HG03432 (cell line): Measurements from ENCODE around the gene UNC79.
"Not testable (repeated sequence)": the region's sequence is repeated elsewhere in the genome, so short reads cannot be mapped to it uniquely, and the experiment has no call there.

Source experiments
- ATAC-seq: cut with Tn5 transposase; IDR thresholded peaks from one replicate; pipeline ENCODE4 v1.9.1; 2021; ENCODE audit warnings: mild to moderate bottlenecking, moderate library complexity; ENCODE audit not compliant: unreplicated experiment

Gene UNC79

DNA sequence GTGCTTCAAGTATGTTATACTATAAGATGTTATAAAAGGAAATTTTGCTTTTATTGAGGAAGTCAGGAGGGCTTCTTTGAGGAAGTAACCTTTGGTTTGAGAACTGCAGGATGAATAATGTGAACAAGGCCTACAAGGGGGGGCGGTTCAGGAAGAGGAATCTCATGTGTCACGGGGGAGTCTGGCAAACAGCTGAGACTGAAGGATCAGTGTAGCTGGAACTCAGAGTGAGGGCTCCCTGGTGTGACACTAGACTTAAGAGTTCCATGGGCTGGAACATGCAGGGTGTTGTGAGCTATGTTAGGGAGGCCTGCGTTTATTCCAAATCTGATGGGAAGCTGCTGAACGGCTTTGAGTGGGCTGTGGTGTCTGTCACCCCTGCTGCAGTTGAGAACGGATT lies 62.3 kb downstream of the UNC79 start:
- ATAC-seq, result no peak

DNA sequence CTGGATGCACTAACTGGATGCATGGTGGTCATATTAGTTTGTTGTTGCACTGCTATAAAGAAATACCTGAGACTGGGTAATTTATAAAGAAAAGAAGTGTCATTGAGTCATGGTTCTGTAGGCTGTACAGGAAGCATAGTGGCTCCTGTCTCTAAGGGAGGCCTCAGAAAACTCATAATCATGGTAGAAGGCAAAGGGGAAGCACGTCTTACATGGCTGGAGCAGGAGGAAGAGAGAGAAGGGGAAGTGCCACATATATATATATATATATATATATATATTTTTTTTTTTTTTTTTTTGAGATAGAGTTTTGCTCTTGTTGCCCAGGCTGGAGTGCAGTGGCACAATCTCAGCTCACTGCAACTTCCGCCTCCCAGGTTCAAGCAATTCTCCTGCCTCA lies 62.9 kb downstream of the UNC79 start:
- ATAC-seq, result not testable (repeated sequence)

DNA sequence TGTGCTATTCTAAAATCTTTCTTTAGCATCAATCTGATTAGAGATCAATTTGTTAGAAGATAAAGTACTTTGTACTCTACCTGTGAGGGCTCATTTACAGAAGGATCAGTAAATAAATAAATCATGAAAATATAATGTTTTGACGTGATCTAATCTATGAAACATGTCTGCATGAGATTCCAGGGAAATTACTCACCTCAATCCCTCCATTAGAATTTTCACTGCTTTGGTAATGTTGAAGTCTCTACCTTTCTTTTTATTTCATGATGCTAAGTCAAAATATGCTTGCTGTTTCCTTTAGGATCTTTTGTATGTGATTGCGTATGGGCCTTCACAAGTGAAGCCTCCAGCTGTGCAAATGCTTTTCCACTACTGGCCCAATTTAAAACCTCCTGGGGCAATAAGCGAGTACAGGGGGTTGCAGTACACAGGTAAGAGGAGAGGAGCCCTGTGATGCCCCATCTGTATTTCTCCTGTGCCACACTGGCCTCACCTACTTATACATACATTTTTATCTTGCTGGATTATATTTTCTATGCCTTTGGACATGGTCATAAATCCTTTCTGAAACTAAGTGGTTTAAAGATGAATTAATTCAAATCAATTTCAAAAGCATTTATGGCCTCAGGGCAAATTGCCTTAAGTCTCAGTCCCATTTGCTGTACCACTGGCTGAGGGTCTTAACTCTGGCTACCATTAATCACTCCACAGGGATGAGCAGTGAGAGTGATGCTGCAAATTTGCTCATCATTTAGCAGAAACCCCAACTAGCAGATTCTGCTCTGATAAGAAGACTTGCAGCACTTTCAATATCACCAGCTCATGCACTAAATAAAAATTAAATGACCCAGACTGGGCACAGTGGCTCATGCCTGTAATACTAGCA lies 66.4 kb downstream of the UNC79 start:
- ATAC-seq, result no peak

DNA sequence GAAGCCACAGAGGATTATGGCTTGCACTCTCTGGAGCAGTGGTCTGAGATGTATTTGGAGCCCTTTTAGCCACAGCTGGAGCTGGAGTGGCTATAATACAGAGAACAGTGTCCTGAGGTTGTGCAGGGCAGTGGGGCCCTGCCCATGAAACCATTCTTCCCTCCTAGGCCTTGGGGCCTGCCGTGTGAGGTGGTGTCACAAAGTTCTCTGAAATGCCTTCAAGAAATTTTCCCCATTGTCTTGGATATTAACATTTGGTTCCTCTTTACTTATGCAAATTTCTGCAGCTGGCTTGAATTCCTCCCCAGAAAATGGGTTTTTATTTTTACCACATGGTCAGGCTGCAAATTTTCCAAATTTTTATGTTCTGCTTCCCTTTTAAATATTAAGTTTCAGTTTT lies 79.3 kb downstream of the UNC79 start:
- no peak for ATAC-seq

DNA sequence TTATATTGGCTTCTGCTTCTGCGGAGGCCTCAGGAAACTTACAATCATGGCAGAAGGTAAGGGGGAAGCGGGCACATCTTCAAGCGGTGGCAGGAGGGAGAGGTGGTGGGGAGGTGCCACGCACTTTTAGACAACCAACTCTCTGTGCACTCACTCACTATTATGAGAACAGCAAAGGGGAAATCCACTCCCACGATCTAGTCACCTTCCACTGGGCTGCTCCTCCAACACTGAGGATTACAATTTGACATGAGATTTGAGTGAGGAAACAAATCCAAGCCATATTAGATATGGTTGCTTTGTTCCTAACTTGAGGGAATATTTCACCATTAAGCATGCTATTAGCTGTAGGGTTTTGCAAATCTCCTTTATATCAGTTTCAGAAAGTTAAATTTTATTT lies 80.3 kb downstream of the UNC79 start:
- ATAC-seq, result no peak

DNA sequence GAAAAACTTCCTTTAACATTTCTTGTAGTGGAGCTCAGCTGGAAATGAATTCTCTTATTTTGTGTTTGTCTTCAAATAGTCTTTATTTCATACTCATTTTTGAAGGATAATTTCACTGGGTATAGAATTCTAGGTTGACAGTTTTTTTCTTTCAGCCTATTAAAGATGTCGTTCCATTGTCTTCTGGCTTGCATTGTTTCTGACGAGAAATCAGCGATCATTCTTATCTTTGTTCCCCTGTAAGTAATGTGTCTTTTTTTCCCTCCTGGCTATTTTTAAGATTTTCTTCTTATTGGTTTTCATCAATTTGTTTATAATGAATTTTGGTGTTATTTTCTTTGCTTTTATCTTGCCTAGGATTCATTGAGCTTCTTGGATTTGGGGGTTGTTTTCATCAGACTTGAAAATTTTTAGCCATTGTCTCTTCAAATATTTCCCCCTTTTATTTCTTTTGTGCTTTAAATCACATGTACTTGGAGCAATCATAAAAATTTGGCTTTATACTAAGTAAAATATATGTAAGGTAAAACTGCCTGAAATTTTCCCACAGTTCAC lies 89.4 kb downstream of the UNC79 start:
- no peak for ATAC-seq

DNA sequence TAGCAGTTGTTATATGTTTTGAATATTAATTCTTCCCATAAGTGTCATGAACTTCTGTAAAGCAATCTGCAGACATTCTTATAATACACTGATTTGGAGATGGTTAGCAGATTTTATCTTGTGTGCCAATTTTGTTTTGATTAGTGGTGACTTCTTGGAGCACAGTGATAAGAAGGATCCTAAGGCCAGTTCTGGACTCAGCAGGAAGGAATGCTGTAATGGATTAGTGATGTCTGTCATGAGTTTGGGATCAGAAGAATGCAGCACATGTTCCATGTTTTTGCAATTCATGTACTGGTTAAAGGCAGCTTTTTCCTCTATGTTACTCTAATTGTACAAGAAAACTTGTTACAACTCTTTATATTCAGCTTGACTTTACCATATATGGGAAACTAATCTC lies 91.5 kb downstream of the UNC79 start:
- no peak for ATAC-seq

DNA sequence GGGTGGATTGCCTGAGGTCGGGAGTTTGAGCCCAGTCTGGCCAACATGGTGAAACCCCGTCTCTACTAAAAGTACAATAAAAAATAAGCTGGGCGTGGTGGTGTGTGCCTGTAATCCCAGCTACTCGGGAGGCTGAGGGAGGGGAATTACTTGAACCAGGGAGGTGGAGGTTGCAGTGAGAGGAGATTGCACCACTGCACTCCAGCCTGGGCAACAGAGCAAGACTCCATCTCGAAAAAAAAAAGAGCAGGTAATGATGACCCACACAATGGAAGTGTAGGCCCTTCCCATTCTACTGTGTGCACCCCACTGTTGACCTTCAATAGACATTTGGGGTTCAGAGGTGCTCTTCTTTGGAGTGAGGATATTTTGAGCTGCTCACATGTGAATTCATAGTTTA lies 94.5 kb downstream of the UNC79 start:
- ATAC-seq, result not testable (repeated sequence)

DNA sequence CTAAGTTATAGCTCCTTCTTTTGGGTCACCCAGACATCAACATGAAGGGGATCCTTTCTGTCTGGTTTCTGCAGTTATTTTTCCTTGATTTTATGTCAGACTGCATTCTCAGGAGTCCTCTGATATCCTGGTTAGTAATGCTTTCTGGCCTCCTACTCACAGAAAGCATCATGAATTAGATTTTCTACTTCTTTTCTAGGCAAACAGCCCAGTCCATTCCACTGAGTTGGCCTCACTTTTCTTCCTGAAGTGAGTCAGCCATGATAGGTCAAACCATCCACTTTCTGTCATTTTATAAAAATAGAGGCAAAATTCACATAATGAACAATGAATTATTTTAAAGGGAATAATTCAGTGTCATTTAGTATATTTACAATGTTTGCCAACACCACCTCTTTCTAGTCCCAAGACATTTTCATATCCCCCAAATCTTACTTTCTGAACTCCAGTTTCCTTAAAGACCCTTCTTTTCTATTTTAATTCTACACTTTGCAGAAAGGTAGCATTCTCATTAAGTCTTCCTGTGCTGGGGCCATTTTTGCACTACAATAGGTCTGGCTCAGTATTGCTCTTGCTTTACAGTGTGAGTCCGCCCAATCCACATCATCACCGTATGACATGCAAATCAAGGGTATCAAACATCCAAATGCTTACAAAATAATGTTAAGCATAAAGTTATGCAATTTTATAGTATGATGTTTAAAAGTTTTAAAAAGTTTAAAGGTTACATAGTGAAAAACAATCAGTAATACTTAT lies 95.1 kb downstream of the UNC79 start:
- ATAC-seq, result no peak

DNA sequence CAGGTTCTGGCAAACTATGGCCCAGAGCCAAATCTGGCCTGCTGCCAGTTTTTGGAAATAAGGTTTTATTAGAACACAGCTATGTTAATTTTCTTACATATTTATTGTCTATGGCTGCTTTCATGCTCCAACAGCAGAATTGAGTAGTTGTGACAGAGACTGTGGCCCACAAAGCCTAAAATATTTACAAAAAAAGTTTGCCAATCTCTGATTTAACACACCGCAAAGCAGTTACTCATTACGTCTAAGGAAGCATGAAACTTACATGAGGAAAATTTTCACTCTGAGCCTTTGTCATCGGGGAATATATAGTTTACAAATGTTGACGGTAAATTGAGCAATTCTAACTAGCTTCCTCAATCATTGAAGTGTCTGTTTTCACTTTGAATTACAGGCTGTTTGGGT lies 96.5 kb downstream of the UNC79 start:
- no peak for ATAC-seq

DNA sequence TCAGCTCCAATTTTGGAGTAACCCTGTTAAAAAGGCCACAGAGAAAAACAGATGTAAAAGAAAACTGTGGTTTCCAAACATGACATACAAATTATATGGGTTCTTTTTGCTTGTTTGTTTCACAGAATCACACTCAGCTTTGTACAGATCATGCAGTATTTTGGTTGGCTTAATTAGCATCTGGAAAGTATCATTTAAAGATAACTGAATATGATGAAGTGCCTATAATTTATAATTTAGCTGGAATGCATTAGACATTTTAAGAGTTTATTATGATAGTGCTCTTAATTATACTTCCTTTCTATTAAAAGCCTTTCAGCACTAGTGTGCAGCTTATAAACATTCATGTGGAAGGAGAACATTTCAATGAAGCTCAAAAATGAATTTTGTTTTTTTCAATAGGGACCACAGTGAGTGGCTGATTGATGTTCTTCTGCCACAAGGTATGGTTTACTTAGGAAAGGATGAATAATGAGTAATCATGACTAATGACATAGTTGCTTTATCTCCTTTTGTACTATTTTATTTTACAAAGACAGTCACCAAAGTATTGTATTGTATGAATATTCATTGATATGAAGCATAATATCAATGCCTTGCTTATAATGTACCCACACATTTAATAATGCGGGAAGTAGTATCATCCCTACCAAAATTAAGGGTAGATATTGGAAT lies 98.3 kb downstream of the UNC79 start:
- no peak for ATAC-seq

DNA sequence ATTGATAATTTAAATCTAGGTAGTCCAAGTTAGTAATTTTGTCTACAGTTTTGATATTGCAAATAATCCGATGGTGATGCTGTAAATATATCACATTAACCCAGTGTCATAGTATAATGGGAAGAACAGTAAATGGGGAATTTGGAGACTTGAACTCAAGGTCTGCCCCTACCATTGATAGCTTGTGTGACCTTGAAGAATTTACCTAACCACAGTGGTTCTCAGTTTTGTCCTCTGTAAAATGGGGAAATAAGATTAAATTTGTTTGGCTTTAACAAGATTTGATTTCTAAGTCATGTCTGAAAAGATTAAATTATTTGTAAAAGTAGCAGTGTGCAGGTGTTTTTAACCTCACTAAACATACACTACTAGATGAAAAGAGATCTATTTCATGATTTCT lies 100.9 kb downstream of the UNC79 start:
- ATAC-seq, result no peak

DNA sequence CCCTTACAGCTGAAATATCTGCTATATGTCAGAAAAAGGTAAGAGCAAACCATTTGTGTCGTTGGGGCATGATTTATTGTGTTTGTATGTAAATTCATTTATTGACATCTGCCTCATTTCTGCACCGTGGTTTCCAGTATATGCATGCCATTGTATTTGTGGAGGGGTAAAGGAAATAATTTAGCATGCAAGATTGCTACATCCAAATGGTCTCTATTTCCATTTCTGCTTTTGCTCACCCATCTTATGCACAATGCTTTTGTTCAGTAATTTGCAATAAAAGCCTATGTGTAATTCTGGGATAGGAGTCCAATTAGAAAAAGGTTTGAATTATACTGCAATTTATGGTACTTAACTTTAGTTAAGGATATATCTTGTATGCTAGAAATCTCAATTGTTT lies 101.8 kb downstream of the UNC79 start:
- no peak for ATAC-seq

DNA sequence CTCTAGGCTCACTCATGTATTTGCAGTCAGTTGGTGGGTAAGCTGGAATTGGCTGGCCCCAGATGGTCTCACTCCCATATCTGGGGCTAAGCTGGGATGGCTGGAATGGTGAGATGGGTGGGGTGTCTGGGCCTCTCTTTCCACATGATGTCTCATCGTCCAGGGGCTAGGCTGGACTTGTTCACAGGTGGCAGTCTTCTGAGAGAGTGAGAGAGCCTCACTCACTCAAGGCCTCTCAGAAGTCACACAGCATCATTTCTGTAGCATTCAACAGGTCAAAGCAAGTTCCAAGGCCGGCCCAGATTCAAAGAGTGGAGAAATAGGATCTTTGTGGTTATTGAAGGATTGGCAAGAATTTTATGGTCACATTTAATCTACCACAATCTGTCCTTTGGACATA lies 102.7 kb downstream of the UNC79 start:
- ATAC-seq, result peak; percentile 56

DNA sequence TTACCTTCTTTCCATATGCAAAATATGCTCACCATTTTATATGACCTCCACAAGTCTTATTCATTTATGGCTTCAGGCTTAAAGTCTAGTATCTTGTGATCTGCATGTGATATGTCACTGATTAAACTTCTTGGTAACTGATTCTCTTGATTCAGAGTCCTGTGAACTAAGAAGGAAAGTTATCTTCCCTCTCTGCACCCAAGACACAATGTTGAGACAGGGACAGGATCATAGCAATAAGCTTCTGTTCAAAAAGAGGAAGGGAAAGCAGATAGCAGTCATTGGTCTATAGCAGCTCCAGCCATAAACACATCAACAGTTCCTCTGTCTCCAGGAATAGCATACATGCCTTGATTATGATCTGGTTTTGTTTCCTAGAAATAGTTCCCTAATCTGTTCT lies 103.1 kb downstream of the UNC79 start:
- peak; percentile 87 for ATAC-seq

DNA sequence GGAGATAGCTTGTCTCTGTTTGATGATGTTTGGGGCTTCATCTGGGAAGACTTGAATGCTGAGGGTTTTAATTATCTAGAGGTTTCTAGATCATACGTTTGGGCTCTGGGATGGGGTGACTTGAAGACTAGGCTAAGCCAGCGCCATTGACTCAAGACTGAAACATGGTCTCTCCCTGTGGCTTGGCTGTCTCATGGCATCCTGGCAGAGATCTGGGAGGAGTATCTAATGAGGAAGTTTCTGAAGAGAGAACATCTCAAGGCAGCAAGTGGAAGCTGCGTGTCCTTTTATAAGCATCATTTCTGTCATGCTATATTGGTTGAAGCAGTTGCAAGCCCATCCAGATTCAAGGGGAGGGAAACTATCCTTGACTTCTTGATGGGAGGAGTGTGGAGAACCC lies 104.8 kb downstream of the UNC79 start:
- no peak for ATAC-seq

DNA sequence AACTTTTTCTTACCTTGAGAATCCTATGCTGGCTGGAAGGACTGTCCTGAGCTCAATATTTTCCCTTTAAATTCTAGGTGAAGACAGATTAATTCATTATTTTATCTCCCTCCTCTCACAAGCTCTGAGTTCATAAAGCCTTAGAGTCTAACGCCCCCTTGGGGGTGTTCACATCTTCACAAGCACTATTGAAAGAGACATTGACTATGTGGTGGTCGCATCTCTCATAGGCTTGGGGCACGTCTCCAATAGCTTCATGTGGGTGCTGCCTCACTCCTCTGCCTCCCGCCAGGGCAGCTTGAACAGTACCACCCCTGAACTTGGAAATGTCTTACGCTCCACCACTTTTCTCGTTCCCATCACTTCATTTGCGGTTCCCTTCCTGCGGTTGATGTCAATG lies 106.2 kb downstream of the UNC79 start:
- no peak for ATAC-seq

DNA sequence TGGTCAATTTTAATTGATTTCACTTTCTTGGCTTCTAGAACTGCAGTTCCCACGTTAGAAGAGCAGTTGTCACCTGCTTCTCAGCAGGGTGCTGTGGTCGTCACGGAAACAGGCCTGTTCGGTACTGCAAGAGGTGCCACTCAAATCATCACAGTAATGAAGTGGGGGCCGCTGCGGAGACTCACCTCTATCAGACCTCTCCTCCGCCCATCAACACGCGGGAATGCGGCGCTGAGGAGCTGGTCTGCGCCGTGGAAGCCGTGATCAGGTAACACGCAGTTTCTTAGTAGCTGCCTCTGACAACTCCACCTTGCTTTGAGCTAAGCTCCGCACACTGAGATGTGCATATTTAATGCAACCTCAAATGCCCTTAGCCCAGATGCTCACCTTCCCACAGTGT lies 107.2 kb downstream of the UNC79 start:
- ATAC-seq, result no peak

DNA sequence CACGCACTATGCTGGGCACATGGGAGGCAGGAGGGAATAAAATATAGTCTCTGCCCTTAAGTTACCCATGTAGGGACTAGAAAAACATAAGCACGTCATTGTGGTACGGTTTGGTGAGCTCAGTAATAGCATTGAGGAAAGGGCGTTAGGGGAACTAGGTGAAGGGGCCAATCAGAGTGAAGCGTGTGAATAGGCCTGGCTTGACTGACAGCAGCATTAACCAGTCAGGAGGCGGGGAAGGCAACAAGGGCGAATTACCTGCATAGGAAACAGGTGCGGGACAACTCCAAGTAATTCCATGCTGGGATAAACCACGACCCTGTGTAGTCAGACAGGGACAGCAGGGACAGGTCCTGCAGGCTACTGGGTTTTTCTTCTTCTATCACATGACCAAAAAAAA lies 107.7 kb downstream of the UNC79 start:
- no peak for ATAC-seq

DNA sequence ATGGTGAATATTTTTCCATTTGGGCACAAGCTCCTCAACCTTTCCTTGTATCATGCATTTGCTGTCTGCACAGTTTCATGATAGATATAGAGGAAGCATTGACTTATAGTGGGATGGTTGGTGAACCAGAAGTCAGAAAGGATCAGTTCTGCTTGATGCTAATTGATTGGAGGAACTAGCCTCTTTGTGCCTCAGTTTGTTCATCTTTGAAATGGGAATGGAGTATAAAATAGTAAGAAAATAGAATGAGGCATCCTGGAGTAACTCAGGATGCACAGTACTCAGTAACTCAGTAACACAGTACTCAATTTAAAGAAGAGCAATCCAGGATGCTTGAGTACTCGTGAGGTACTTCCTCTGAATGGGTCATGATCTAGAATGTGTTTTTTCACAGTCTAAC lies 109.5 kb downstream of the UNC79 start:
- ATAC-seq, result no peak

DNA sequence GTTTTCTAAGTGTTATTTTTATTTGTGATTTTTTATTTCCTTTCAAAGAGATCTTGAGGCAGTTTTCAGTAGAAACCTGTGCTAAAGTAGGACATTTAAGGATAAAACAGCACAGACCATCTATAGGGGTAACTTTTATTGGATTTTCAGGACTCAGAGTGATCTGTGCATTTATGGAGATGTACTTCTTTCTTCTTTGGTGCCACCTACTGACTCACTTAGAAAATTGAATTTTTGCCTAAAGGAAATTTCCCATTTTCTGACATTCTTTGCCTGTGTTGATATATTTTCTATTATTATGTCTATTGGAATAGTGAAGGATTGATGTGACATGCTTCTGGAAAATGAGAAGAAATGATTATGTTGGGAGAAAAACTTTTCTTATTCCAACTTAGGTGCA lies 113.0 kb downstream of the UNC79 start:
- ATAC-seq, result no peak
